Panc1 (cell line): Measurements from ENCODE around the gene TSC2. TPM values are rescaled to one million over a fixed set of nuclear protein-coding genes. Genes with fewer than 3 reads are reported as not detected.
"Not testable (repeated sequence)": the region's sequence is repeated elsewhere in the genome, so short reads cannot be mapped to it uniquely, and the experiment has no call there.

Experiments
- ATAC-seq: fragments of 200-7000 bp; cut with Tn5 transposase; 2 replicates; pipeline ENCODE4 v1.9.1; 2020; ENCODE audit warnings: mild to moderate bottlenecking, moderate library complexity
- BruUV-seq: library from RNA; stranded (reverse); fragments of 400-500 nt; replicated peaks from 2 replicates; lab custom pipeline; 2021; lab: Mats Ljungman, UMichigan
- CTCF ChIA-PET: fragments of 300-600 bp; sonication (Branson Sonifier 250); formaldehyde crosslinking; loops from one replicate; lab custom pipeline; 2022; ENCODE audit warnings: antibody characterized with exemption; lab: Charles Lee
- POLR2A ChIA-PET: fragments of 300-600 bp; sonication (Branson Sonifier 250); formaldehyde crosslinking; loops from one replicate; lab custom pipeline; 2022; ENCODE audit warnings: antibody characterized with exemption; lab: Charles Lee
- DNase-seq: peaks from one replicate; pipeline ENCODE4 v3.0.0-alpha.2; 2010; ENCODE audit warnings: low read depth, low spot score
- H3K27ac ChIP-seq: 2 replicates; pipeline ENCODE4 v1.5.1; 2011; ENCODE audit warnings: mild to moderate bottlenecking, low read length, inconsistent platforms
- H3K27me3 ChIP-seq: fragments of 200-500 bp; sonication (Bioruptor generic); 2 replicates; pipeline ENCODE4 v1.6.0; 2014; ENCODE audit warnings: low read length, inconsistent platforms; ENCODE audit not compliant: control insufficient read depth, insufficient read depth
- H3K36me3 ChIP-seq: fragments of 200-500 bp; sonication (Bioruptor generic); 2 replicates; pipeline ENCODE4 v1.5.1; 2014; ENCODE audit warnings: inconsistent platforms, mild to moderate bottlenecking, low read length, moderate library complexity; ENCODE audit not compliant: control insufficient read depth, insufficient read depth
- H3K4me1 ChIP-seq: 2 replicates; pipeline ENCODE4 v1.5.1; 2011; ENCODE audit warnings: inconsistent platforms, mild to moderate bottlenecking, low read length, moderate library complexity; ENCODE audit not compliant: control insufficient read depth, insufficient read depth
- H3K4me3 ChIP-seq, 2 experiments: 2 replicates each; pipeline ENCODE4 v1.5.1; 2011 to 2012; ENCODE audit warnings: low read depth in 2 of 2, low read length in 2 of 2, mild to moderate bottlenecking in 2 of 2, inconsistent platforms in 1 of 2, moderate library complexity in 1 of 2
- H3K9me3 ChIP-seq: fragments of 200-500 bp; sonication (Bioruptor generic); 2 replicates; pipeline ENCODE4 v1.5.1; 2014; ENCODE audit warnings: low read depth, mild to moderate bottlenecking, inconsistent platforms, low read length, moderate library complexity; ENCODE audit not compliant: control insufficient read depth, insufficient read depth
- in situ Hi-C: cut with HindIII; loops from 2 replicates; pipeline ENCODE4 v1.10.0; 2016; ENCODE audit warnings: low sequenced_read_pairs, low pct_unique_long_range_greater_than_20kb
- intact Hi-C: fragments of 100-400 bp; cut with micrococcal nuclease; formaldehyde crosslinking; loops from one replicate; pipeline ENCODE4 v1.10.0; 2022; ENCODE audit not compliant: unreplicated experiment
- total RNA-seq: library from RNA; stranded (reverse); gene quantifications from one replicate; pipeline ENCODE4 v1.2.1, GENCODE V29; 2021; ENCODE audit not compliant: unreplicated experiment

TSC2 gene
- total RNA-seq, 1 experiment from 2014 or later, result 115 TPM

DNA sequence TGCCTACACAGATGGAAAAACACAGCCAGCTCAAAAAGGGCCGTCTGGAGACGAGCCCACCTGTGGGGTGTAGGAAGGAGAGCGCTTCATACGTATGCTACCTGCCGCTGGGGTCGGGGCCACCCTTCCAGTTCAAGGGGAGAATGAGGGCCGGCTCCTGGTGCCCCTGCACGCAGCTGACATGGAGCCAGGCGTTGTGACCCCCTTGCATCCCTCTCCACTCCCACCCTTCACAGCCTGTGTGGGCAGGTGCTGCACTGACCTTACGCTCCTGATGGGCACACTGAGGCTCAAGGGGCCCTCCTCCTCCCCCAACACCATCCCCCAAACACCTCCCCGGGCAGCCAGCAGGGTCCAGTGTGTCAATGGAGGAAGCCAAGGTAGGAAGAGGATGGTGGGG lies 77.8 kb downstream of the TSC2 start:
- H3K27me3 ChIP-seq, H3K36me3 ChIP-seq, DNase-seq, BruUV-seq, in situ Hi-C loops, intact Hi-C loops, H3K9me3 ChIP-seq, ATAC-seq, CTCF ChIA-PET: not testable (repeated sequence)
- H3K4me1 ChIP-seq, result peaks cover 49% of the 10 kb centered on the region
- peak overlapping the region; percentile 11 to 29; a peak in 2 of 4 replicates for H3K4me3 ChIP-seq
- peak overlapping the region; percentile 91 for H3K27ac ChIP-seq
- POLR2A ChIA-PET, result interaction anchor here (0.6 kb wide), 1 partner anchor 345 kb away, joined by 4 read pairs; no protein-coding TSS in a partner anchor

DNA sequence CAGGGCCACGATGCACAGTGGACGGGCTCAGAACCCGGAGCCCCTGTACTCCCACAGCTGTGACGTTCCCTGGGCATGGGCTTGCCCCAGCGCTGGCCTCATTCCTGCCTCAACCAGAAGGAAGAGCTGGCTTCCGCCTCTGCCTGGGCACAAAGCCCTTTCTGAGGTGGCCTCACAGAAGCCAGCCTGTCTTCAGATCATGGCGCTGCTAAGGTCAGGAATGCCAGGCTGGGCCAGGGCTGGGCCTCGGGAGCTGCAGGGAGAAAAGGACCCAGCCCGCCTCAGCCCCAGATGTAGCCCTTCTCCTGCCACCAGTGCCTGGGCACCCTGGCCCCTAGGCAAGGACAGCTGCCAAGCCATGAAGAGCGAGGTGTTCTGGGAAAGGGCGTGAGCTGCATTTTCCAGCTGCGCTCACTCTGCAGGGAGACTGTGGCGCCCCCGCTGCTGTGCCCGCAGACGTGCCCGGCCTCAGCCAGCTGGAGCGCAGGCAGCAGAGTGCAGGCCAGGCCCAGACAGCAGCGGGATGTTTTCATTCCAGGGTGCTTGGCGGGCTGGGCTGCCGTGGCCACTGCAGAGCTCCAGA lies 78.5 kb downstream of the TSC2 start:
- H3K36me3 ChIP-seq, H3K4me3 ChIP-seq, ATAC-seq, intact Hi-C loops, CTCF ChIA-PET, H3K27me3 ChIP-seq, POLR2A ChIA-PET, H3K9me3 ChIP-seq, in situ Hi-C loops, DNase-seq, BruUV-seq: not testable (repeated sequence)
- peaks cover 42% of the 10 kb centered on the region for H3K4me1 ChIP-seq
- H3K27ac ChIP-seq, result peak overlapping the region; percentile 91

DNA sequence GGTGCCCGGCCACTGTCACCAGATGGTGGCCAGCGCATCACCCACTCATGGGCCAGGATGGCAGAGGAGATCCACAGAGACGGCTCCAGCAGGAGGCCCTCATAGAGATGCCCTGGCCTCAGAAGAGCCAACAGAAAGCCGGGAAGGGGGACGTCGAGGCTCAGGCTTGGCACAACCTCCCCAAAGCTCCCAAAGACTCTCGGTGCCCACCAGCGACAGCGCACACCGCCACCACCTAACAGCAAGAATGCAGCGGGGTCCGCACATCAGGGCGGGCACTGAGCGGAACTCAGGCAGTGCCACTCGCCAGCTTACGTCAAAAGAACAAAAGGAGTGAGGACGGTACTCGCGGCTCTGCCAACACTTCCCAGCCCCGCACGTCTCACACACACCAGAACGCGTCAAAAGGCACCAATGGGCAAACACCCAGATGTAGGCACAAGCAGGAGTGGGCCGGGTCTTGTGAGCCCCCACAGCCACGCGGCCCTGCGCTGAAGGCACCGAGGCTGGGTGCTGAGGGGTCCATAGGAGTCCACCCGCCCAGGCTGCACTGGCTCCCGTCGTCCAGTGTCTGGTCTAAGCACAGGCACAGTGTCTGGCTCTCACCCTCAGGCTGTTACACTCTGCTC lies 79.3 kb downstream of the TSC2 start:
- in situ Hi-C loops, H3K27me3 ChIP-seq, DNase-seq, BruUV-seq, H3K4me3 ChIP-seq, intact Hi-C loops, H3K36me3 ChIP-seq, CTCF ChIA-PET, ATAC-seq, H3K9me3 ChIP-seq: not testable (repeated sequence)
- peaks cover 41% of the 10 kb centered on the region for H3K4me1 ChIP-seq
- H3K27ac ChIP-seq, result peak overlapping the region; percentile 91
- POLR2A ChIA-PET, result interaction anchor here (0.7 kb wide), 1 partner anchor 344 kb away, joined by 3 read pairs; no protein-coding TSS in a partner anchor

DNA sequence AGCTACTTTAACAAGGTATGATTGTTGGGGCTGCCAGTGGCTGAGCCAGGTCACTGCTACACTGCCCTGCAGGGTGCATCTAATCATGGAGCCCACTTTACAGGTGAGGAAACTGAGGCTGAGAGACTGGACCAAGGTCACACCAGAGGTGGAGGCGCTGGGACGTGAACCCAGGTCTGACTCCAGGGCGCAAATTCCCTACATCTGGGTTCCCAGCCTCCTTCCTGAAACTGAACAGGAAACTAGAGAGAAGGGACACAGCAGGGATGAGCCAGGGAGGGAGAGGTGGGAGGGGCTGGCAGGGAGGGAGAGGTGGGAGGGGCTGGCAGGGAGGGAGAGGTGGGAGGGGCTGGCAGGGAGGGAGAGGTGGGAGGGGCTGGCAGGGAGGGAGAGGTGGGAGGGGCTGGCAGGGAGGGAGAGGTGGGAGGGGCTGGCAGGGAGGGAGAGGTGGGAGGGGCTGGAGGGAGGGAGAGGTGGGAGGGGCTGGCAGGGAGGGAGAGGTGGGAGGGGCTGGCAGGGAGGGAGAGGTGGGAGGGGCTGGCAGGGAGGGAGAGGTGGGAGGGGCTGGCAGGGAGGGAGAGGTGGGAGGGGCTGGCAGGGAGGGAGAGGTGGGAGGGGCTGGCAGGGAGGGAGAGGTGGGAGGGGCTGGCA lies 80.0 kb downstream of the TSC2 start:
- BruUV-seq, H3K4me3 ChIP-seq, DNase-seq, H3K36me3 ChIP-seq, H3K27me3 ChIP-seq, ATAC-seq, in situ Hi-C loops, intact Hi-C loops, H3K9me3 ChIP-seq, POLR2A ChIA-PET, CTCF ChIA-PET: not testable (repeated sequence)
- peak overlapping the region; percentile 91 for H3K27ac ChIP-seq
- peaks cover 38% of the 10 kb centered on the region for H3K4me1 ChIP-seq

DNA sequence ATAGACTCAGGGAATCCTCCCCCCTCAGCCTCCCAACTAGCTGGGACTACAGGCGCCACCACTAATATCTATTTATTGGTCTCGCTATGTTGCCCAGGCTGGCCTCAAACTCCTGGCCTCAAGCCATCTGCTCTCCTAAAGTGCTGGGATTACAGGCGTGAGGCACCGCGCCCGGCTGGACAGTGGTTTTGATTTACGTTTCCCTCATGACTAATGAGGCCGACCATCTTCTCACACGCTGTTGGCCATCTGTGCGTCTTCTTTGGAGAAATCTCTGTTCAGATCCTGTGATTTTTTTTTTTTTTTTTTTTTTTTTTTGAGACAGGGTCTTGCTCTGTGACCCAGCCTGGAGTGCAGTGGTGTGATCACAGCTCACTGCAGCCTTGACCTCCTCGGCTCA lies 81.5 kb downstream of the TSC2 start:
- DNase-seq, H3K9me3 ChIP-seq, BruUV-seq, H3K27me3 ChIP-seq, H3K36me3 ChIP-seq, intact Hi-C loops, in situ Hi-C loops: not testable (repeated sequence)
- POLR2A ChIA-PET, result interaction anchor here (0.7 kb wide), 1 partner anchor 163 kb away, joined by 17 read pairs; no protein-coding TSS in a partner anchor
- Histone ChIP-seq H3K4me3 (peak overlapping the region; percentile 18 to 44; a peak in 2 of 4 replicates), H3K4me1 (peaks cover 29% of the 10 kb centered on the region), H3K27ac (peak overlapping the region; percentile 82)
- CTCF ChIA-PET, result interaction anchor here (0.6 kb wide), 1 partner anchor 22 kb away, joined by 8 read pairs; no protein-coding TSS in a partner anchor
- ATAC-seq, result 0 out of 2 replicates have a peak, but pooled peaks have one; percentile 1

DNA sequence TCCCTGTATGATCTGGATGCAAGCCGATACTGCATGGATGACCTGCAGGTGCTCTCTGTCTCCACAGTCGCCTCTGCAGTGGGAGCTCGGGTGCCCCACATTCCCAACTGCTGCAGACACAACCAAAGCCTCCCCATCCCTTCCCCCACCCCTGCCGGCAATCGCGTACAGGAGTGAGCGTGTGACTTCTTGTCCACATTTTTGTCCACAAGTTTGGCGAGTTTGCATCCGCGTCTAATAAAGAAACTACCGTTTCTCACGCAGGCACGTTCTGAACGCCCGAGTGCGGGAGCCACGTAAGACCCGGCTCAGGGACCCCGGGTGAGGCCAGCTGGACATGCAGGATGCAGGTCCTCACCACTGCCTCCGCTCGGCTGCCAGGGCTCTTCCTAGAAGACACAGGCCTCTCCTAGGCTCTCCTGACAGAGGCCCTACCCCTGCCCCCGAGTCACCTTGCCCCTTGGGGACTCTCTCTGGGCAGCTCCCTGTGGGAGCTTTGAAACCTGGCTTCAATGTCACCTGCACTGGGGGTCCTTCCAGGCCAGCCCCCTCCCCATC lies 82.2 kb downstream of the TSC2 start:
- ATAC-seq, POLR2A ChIA-PET, BruUV-seq: not testable (repeated sequence)

DNA sequence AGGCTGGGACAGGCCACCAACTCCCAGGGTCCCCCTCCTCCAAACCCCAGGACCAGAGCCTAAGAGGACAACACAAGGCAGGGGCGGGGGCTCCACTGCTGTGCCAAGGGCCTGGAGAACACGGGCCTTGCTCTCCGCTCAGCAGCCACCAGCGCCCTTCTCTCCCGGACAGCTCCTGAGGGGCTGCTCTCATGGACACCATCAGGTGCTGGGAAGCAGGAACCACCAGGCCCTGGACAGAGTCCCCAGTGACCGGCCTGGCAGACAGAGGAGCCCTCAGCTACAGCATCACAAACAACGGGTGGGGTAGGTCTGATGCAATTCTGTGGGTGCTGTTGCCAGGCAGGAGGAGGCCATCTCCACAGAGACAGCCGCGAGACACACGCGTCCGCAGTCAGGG lies 86.0 kb downstream of the TSC2 start:
- not testable (repeated sequence) for BruUV-seq
- H3K4me3 ChIP-seq, result peak overlapping the region; percentile 37 to 42

More for the DNA sequence above, 82.2 kb downstream of the TSC2 start:
- H3K27me3 ChIP-seq, in situ Hi-C loops, H3K9me3 ChIP-seq, CTCF ChIA-PET, intact Hi-C loops, H3K36me3 ChIP-seq, DNase-seq: not testable (repeated sequence)
- Histone ChIP-seq H3K4me3 (peak overlapping the region; percentile 4 to 32; a peak in 3 of 4 replicates), H3K27ac (peak overlapping the region; percentile 82), H3K4me1 (peaks cover 26% of the 10 kb centered on the region)

More for the DNA sequence above, 86.0 kb downstream of the TSC2 start:
- H3K36me3 ChIP-seq, ATAC-seq, intact Hi-C loops, in situ Hi-C loops, H3K27me3 ChIP-seq, CTCF ChIA-PET, DNase-seq, H3K4me1 ChIP-seq, H3K9me3 ChIP-seq, POLR2A ChIA-PET: not testable (repeated sequence)
- peak overlapping the region; percentile 51; the same call in 1 of the 2 replicates for H3K27ac ChIP-seq
